Right atrium auricular region (tissue), 2 donors: ENCODE measurements around the gene SPDL1. TPM values are rescaled to one million over a fixed set of nuclear protein-coding genes. Genes with fewer than 3 reads are reported as not detected.

Source experiments
- DNase-seq: peaks from one replicate; pipeline ENCODE4 v3.0.0-alpha.2; 2019; ENCODE audit warnings: low spot score
- H3K27ac ChIP-seq, 2 donors: fragments of 200-600 bp; sonication (generic); 1 replicate in 1 of 2; 2 replicates in 1 of 2; pipeline ENCODE4 v1.5.1; 2016 to 2019
- H3K27me3 ChIP-seq, 2 donors: fragments of 200-600 bp; sonication (generic); one replicate each; pipeline versions ENCODE4 v1.5.1 to v1.6.0; 2017 to 2019
- H3K36me3 ChIP-seq: fragments of 200-600 bp; sonication (generic); one replicate; pipeline ENCODE4 v1.5.1; 2016
- H3K4me1 ChIP-seq, 2 donors: fragments of 200-600 bp; sonication (generic); one replicate each; pipeline versions ENCODE4 v1.5.1 to v1.6.0; 2017 to 2019
- H3K4me3 ChIP-seq, 2 donors: fragments of 200-600 bp; sonication (generic); 1 replicate in 1 of 2; 2 replicates in 1 of 2; pipeline ENCODE4 v1.5.1; 2017 to 2019; ENCODE audit warnings: mild to moderate bottlenecking in 1 of 2, moderate library complexity in 1 of 2
- H3K9me3 ChIP-seq, 2 donors: fragments of 200-600 bp; sonication (generic); one replicate each; pipeline ENCODE4 v1.5.1; 2019
- total RNA-seq, 2 donors: library from RNA; depleted of rRNA; stranded (reverse); fragments of >200 nt; gene quantifications; one replicate each; pipeline ENCODE4 v1.1.0, GENCODE V29; 2016
- TF ChIP-seq, protein P1 (sequence below), 2 donors: fragments of 200-600 bp; sonication (generic); IDR thresholded peaks; one replicate each; pipeline ENCODE4 v1.5.1; 2019; ENCODE audit warnings: antibody characterized with exemption in 2 of 2

SPDL1 gene
- total RNA-seq, 2 donors from 2014 or later = 3.4 to 8.9 TPM

DNA sequence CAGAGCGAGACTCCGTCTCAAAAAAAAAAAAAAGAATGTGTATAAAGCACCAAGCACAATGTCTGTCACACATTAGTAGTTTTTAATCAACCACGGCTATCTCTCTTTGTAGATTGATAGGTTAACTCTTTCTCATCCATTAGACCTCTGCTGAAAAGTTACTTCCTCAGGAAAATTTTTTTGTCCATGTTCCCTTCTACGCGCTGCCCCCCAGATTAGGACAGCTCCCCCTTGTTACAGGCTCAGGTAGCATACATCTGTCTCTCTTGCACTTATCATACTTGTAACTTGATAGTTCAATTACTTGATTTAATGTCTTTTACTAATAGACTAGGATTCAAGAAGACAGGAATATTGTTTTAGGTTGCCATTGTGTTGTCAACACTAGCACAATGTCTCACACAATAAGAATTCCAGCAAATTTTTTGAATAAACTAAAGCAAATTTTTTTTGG lies 1.5 kb downstream of the SPDL1 start:
- no peak for DNase-seq
- no peak overlapping the region for H3K27ac ChIP-seq
- TF ChIP-seq, protein P1, sequence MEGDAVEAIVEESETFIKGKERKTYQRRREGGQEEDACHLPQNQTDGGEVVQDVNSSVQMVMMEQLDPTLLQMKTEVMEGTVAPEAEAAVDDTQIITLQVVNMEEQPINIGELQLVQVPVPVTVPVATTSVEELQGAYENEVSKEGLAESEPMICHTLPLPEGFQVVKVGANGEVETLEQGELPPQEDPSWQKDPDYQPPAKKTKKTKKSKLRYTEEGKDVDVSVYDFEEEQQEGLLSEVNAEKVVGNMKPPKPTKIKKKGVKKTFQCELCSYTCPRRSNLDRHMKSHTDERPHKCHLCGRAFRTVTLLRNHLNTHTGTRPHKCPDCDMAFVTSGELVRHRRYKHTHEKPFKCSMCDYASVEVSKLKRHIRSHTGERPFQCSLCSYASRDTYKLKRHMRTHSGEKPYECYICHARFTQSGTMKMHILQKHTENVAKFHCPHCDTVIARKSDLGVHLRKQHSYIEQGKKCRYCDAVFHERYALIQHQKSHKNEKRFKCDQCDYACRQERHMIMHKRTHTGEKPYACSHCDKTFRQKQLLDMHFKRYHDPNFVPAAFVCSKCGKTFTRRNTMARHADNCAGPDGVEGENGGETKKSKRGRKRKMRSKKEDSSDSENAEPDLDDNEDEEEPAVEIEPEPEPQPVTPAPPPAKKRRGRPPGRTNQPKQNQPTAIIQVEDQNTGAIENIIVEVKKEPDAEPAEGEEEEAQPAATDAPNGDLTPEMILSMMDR (IDR thresholded peaks at IDR 0.05) = no peak
- H3K27me3 ChIP-seq = no peaks in the 10 kb centered on the region
- peaks cover 4% of the 10 kb centered on the region for H3K36me3 ChIP-seq
- no peak overlapping the region for H3K4me3 ChIP-seq
- peaks cover 0 to 6% of the 10 kb centered on the region in 2 donors for H3K4me1 ChIP-seq
- no peaks in the 10 kb centered on the region for H3K9me3 ChIP-seq

DNA sequence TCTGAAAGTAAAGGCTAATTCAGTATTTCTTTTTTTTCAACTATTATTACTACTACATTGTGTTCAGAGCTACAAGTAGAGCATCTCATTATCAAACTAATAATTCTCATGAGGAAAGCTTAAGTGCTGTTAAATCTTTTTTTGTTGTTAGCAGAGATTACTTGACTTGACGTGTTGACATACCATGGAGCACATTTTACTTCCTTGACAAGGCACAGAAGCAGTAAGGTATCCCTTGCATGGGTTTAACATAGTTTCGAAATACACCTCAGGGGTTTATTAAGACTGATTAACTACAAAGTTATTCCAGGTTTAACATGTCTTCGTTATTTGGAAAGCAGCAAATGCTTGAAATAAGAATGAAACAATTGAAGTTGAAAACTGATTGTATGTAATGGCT lies 7.0 kb downstream of the SPDL1 start:
- peaks cover 20% of the 10 kb centered on the region for H3K36me3 ChIP-seq
- no peak for DNase-seq
- H3K4me1 ChIP-seq = no peaks in the 10 kb centered on the region
- H3K27me3 ChIP-seq = no peaks in the 10 kb centered on the region
- no peak overlapping the region for H3K27ac ChIP-seq
- no peaks in the 10 kb centered on the region for H3K9me3 ChIP-seq
- H3K4me3 ChIP-seq = no peak overlapping the region
- TF ChIP-seq, protein P1 (IDR thresholded peaks at IDR 0.05) = no peak

DNA sequence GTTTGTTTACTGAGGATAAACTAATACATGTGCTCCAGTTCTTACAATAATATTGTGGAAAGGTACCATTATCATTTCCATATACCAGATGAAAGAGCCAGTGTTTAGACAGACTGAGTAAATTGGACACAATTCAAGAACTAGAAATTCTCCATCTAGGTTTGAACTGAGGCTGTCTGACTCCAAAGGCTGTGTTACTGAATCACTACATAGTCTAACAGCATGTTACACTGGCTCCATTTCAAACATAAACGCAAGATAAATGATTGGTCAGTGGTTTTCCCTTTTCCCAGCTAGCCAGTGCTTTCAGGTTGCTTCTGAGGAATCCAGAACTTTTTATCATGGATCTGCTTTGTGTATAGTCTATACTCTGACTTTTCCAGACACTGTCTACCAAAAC lies 8.1 kb downstream of the SPDL1 start:
- H3K27ac ChIP-seq = no peak overlapping the region
- H3K4me3 ChIP-seq = no peak overlapping the region
- H3K9me3 ChIP-seq = no peaks in the 10 kb centered on the region
- H3K27me3 ChIP-seq = no peaks in the 10 kb centered on the region
- TF ChIP-seq, protein P1 (IDR thresholded peaks at IDR 0.05) = no peak
- H3K4me1 ChIP-seq = no peaks in the 10 kb centered on the region
- peaks cover 20% of the 10 kb centered on the region for H3K36me3 ChIP-seq
- no peak for DNase-seq

DNA sequence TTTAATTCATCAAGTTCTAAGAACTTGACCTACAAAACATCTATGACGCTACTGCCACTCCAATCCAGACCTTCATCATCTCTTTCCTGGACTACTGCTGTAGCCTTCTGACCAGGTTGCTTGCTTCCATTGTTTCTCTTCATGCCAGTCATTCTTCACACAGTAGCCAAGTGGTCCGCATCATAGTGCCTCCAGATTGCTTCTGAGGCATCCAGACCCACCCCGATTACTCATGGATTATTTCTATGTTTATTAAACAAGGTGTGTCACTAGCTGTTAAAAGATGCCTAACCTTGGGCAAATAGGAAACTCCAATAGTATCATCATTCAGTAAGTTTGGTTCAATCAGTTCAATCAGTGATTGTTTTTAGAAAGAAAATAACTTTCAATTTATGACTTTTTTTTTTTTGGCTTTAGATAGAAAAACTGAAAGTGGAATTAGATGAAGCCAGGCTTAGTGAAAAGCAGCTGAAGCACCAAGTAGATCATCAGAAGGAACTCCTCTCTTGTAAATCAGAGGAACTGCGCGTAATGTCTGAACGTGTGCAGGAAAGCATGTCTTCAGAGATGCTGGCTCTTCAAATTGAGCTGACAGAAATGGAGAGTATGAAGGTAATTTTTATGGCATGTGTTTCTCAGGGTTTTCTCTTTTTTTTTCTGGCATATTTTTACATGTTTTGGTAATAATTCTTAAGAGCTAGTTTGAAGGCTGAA lies 9.5 kb downstream of the SPDL1 start:
- TF ChIP-seq, protein P1 (IDR thresholded peaks at IDR 0.05) = no peak
- no peak for DNase-seq
- Histone ChIP-seq H3K27me3 (no peaks in the 10 kb centered on the region), H3K9me3 (no peaks in the 10 kb centered on the region), H3K36me3 (peaks cover 20% of the 10 kb centered on the region), H3K4me3 (no peak overlapping the region), H3K4me1 (no peaks in the 10 kb centered on the region), H3K27ac (no peak overlapping the region)

DNA sequence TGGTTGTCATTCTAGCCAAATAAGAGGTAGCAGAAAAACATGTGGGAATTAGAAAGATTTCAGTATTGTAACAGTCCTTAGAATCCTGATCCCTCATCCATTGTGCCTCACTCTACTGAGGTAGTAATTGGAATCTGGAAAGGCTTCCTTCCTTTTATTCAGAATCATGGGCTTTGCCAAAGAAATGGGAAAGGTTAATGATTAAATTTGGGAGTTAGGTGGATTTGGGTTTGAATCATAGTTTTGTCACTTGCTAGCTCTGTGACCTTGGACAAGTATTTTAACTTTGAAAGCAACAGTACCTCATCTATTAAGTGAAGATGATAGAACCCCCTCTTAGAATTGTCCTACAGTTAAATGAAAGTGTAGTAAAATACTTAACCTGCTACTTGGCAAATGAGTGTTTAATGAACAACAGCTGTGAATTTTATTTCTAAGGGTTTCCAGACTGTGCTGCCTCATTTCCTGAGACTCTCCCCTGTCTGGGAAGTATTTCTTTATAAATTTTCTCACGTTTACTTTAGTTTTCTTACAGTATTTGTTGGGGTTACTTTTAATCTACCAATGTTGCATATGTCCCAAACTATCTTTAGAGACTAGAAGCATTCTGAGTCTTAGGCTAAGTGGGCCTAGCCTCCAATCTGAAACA lies 11.7 kb downstream of the SPDL1 start:
- H3K36me3 ChIP-seq = peaks cover 15% of the 10 kb centered on the region
- TF ChIP-seq, protein P1 (IDR thresholded peaks at IDR 0.05) = no peak
- H3K9me3 ChIP-seq = no peaks in the 10 kb centered on the region
- H3K4me3 ChIP-seq = no peak overlapping the region
- no peak overlapping the region for H3K27ac ChIP-seq
- DNase-seq = no peak
- no peaks in the 10 kb centered on the region for H3K27me3 ChIP-seq
- no peaks in the 10 kb centered on the region for H3K4me1 ChIP-seq
